HG03159 (cell line): Measurements from ENCODE around the gene BRD1.
"Not testable (repeated sequence)": the region's sequence is repeated elsewhere in the genome, so short reads cannot be mapped to it uniquely, and the experiment has no call there.

Experiments used
- ATAC-seq: cut with Tn5 transposase; IDR thresholded peaks from one replicate; pipeline ENCODE4 v1.9.1; 2021; ENCODE audit warnings: mild to moderate bottlenecking, moderate library complexity; ENCODE audit not compliant: unreplicated experiment

Gene BRD1

GRCh38 chr22:49785841-49786471 is 41.7 kb downstream of the BRD1 start:
- ATAC-seq: no peak

- no peak for ATAC-seq
These were observed 42.6 kb downstream of the BRD1 start for GRCh38 chr22:49785046-49785521.

GRCh38 chr22:49784630-49784971 is 43.1 kb downstream of the BRD1 start:
- ATAC-seq: no peak

GRCh38 chr22:49783926-49784629 is 43.6 kb downstream of the BRD1 start:
- ATAC-seq: no peak

GRCh38 chr22:49783036-49783746 is 44.5 kb downstream of the BRD1 start:
- ATAC-seq: no peak

GRCh38 chr22:49781886-49782285 is 45.8 kb downstream of the BRD1 start:
- not testable (repeated sequence) for ATAC-seq

- ATAC-seq: no peak
These were observed 46.3 kb downstream of the BRD1 start for GRCh38 chr22:49781289-49781782.

GRCh38 chr22:49780698-49781288 is 46.9 kb downstream of the BRD1 start:
- no peak for ATAC-seq

- ATAC-seq: no peak
These were observed 47.6 kb downstream of the BRD1 start for GRCh38 chr22:49779853-49780697.

- no peak for ATAC-seq
These were observed 48.5 kb downstream of the BRD1 start for GRCh38 chr22:49779211-49779610.

- ATAC-seq: no peak
These were observed 50.0 kb downstream of the BRD1 start for GRCh38 chr22:49777569-49778249.

GRCh38 chr22:49776891-49777290 is 50.8 kb downstream of the BRD1 start:
- no peak for ATAC-seq

GRCh38 chr22:49775867-49776511 is 51.7 kb downstream of the BRD1 start:
- no peak for ATAC-seq

GRCh38 chr22:49775191-49775866 is 52.3 kb downstream of the BRD1 start:
- no peak for ATAC-seq

GRCh38 chr22:49774499-49775151 is 53.0 kb downstream of the BRD1 start:
- no peak for ATAC-seq

- ATAC-seq: no peak
These were observed 53.6 kb downstream of the BRD1 start for GRCh38 chr22:49774046-49774445.

- ATAC-seq: no peak
These were observed 54.1 kb downstream of the BRD1 start for GRCh38 chr22:49773531-49773930.

GRCh38 chr22:49772692-49773091 is 55.0 kb downstream of the BRD1 start:
- no peak for ATAC-seq
